Dermis blood vessel endothelial cell (primary cell): ENCODE data around the gene KRTAP12-3. TPM values are rescaled to one million over a fixed set of nuclear protein-coding genes. Genes with fewer than 3 reads are reported as not detected.
"Not testable (repeated sequence)": the region's sequence is repeated elsewhere in the genome, so short reads cannot be mapped to it uniquely, and the experiment has no call there.

Experiments
- DNase-seq: peaks from one replicate; pipeline ENCODE4 v3.0.0; 2010
- total RNA-seq: library from RNA; depleted of rRNA; stranded (reverse); fragments of >200 nt; gene quantifications from 2 replicates; pipeline ENCODE4 v1.2.3, GENCODE V29; 2014

KRTAP12-3 gene
- total RNA-seq, 1 donor from 2014 or later, result not detected

DNA sequence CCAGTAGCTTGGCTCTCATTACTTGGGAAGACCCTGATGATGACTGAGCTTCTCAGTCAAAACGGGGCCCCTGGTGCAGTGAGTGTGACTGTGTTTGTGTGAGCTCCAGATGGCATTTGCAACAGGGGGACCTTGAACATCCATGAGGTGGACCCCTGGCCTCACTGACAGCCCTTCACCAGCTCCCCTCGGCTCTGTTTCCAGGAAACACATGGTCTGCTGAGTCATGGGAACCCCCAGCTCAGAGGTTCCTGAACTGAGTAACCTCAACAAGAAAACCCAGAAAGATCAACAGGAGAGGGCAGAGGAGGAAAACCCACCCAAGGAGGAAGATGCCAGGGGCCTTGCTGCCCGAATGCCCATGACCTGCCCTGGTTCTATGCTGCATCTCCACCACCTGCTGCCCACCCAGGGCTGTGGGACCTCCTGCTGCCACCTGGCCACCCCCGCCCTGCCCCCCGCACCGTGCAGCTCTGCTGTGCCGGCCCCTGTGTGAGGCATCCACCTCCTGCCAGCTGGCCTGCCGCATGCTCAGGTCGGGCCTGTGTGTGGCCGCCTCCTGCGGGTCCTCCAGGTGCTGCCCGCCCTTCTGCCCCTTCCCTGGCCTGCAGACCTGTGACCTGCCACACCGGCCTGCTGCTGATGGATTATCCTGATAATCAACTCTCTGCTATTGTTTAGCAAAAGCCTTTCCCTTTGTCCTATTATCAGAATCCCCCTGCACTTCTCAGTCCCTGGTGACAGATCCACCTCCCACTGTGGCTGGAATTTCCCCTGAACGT is 28.5 kb downstream of the KRTAP12-3 start:
- peak; percentile 11 for DNase-seq

DNA sequence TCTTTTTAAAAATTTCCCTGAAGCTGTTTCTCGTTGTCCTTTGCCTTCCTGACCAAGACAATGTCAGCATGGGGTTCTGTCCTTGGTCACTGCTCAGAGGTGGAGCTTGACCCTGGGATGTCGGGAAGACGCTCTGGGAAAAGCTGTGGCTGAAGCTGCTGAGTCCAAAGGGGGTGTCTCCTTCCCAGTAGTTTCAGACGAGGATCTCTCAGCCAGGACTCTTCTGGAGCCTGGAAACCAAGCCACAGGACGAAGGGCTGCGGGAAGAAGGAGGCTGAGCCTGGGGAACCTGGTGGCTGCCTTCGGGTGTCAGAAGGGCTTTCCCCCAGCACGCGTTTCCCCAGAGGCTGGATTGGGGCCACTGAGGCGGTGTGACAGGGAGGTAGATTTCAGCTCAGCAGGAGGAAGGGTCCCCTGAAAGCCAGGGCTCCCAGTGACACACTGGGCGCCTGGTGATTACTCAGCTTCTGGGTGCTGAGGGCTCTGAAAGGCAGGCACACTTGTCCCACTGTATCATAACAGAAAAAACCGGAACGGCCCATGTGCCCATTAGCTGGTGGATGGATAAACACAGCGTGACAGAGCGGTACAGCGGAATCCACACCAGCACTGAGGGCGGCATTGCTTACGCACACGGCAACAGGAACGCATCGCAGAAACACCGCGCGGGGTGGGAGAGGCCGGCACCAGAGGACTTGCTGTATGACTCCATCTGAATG is 29.3 kb downstream of the KRTAP12-3 start:
- DNase-seq, result no peak

DNA sequence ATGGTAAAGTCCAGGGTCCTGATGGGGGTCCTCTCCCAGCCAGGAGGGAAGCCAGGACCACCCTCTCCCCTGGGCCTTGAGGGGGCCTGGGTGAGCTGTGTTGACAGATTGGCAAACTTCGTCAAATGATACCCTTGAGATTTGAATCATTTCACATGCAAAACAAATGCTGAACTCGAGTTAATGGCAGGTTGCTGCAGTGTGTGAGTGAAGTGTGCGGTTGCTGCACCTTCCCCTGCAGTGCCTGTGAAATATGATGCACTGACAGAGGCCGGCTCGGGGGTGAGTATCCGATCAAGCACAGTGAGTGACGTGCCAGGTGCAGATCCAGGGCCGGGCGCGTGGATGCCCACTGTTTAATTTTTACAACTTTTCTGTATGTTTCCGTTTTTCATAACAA is 29.9 kb downstream of the KRTAP12-3 start:
- DNase-seq, result no peak

DNA sequence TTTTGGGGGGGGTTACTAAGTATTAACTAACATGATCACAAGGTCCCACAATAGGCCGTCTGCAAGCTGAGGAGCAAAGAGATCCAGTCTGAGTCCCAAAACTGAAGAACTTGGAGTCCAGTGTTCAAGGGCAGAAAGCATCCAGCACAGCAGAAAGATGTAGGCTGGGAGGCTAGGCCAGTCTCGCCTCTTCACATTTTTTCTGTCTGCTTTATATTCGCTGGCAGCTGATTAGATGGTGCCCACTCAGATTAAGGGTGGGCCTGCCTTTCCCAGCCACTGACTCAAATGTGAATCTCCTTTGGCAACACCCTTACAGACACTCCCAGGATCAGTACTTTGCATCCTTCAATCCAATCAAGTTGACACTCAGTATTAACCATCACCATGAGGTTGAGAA is 32.0 kb downstream of the KRTAP12-3 start:
- DNase-seq, result not testable (repeated sequence)

DNA sequence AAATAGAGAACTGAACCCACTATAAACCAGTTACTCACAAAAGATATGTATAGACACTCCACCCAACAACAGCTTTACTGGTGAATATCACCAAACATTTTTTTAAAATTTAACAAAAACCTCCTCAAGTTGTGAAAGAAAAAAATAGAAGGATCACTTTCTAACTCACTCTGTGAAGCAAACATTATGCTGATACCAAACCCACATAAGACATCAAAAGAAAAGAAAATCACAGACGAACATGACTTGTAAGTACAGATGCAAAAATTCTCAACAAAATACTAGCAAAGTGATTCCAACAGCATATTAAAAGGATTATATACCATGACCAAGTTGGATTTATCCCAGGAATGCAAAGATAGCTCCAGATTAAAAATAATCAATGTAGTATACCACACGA is 34.0 kb downstream of the KRTAP12-3 start:
- no peak for DNase-seq

DNA sequence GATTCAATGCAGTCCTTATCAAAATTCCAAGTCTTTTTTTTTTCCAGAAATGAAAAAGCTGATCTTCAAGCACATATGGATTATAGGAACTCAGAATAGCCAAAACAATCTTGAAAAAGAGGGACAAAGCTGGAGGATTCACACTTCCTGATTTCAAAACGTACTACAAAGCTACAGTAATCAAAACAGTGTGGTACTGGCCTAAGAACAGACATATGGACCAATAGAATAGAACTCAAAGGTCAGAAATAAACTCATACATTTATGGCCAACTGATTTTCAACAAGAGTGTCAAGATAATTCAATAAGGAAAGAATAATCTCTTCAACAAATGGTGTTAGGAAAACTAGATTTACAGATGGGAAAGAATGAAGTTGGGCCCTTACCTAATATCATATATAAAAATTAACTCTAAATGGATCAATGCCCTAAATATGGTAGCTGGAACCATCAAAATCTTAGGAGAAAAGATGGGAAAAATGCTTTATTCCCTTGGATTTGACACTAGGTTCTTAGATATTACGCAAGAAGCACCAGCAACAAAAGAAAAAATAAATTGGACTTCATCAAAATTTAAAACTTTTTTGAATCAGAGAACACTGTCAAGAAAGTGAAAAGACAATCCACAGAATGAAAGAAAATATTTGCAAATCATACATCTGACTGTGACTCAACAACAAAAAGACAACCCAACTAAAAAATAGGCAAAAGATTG is 35.2 kb downstream of the KRTAP12-3 start:
- DNase-seq, result no peak

DNA sequence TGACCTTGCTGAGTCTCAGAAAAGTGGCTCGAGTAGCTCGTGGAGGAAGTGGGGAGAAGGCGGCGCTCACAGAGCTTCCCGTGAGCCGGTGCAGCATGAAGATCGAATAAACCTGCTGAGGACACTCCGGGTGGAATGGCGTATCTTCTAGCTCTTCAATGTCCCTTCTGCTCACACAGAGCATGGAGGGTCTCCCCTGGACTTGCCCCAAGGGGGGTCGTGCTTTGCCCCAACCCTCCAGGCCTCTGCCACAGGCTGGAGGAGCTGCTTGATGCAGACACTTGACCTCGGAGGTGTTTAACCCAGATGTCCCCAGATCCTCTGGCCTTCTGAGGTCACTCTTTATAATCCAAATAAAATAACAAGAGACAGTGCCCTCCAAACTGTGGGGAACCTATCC is 37.0 kb downstream of the KRTAP12-3 start:
- no peak for DNase-seq

DNA sequence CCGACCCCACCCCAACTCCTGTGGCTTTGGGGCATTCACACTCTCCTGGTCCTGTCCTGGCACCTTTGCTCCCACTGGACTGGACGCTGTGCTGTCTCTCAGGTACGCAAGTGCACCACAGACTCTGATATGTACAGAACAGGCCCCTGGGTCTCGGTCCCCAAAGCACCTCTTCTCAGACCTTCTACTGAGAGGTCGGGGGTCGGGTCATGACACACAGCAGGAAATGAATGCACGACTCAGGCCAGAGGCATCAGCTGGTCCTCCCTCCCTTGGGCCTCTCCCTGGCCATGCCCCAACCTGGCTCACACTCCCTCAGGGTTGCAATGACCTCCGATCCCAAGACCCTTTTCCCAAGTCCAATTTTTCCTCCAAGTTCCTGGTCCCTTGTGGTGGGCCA is 37.5 kb downstream of the KRTAP12-3 start:
- DNase-seq, result no peak

DNA sequence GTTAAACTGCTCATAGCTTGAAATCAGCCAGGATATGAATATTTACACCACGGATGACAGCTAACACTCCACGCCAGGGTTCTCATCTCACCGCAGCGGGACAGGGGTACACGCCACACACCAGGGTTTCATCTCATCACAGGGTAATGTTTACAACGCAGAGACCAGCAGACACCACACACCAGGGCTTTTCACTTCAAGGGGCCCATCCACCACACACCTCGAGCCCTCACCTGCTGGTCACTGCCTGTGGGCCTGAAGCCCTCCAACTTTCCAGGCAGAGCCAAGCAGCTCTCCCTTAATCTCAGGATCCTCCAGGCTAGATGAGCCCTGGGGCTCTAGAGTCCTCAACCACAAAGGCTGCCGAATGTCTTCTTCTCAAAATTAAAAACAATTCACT is 37.9 kb downstream of the KRTAP12-3 start:
- DNase-seq, result no peak

DNA sequence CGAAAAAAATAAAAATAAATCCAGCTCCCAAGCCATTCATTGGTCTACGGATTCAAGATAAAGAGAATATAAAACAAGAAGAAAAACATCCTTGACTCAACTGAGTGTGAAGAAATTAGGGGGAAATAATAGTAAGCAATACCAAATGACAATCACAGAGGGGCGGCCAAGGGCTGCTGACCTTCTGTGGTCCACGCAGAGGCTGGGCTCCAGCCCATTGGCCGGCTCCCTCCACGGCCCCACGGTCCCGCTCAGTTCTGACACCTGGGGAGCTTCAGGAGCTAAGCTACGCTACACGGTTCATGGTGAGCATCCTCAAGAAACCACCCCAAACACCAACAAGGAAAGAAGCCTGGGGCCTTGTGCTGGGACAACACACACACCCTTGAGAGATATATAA is 38.8 kb downstream of the KRTAP12-3 start:
- DNase-seq, result no peak

DNA sequence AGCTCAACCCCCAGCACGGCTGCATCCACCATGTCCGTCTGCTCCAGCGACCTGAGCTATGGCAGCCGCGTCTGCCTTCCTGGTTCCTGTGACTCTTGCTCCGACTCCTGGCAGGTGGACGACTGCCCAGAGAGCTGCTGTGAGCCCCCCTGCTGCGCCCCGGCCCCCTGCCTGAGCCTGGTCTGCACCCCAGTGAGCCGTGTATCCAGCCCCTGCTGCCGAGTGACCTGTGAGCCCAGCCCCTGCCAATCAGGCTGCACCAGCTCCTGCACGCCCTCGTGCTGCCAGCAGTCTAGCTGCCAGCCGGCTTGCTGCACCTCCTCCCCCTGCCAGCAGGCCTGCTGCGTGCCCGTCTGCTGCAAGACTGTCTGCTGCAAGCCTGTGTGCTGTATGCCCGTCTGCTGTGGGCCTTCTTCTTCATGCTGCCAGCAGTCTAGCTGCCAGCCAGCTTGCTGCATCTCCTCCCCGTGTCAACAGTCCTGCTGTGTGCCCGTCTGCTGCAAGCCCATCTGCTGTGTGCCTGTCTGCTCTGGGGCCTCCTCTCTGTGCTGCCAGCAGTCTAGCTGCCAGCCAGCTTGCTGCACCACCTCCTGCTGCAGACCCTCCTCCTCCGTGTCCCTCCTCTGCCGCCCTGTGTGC is 39.6 kb downstream of the KRTAP12-3 start, which contains the start of gene KRTAP10-12:
Gene KRTAP10-12 (plus strand): TSS at position 1 of the 639 bp plus-strand sequence. CDS start 30 bp downstream, at position 31.
- not testable (repeated sequence) for DNase-seq

DNA sequence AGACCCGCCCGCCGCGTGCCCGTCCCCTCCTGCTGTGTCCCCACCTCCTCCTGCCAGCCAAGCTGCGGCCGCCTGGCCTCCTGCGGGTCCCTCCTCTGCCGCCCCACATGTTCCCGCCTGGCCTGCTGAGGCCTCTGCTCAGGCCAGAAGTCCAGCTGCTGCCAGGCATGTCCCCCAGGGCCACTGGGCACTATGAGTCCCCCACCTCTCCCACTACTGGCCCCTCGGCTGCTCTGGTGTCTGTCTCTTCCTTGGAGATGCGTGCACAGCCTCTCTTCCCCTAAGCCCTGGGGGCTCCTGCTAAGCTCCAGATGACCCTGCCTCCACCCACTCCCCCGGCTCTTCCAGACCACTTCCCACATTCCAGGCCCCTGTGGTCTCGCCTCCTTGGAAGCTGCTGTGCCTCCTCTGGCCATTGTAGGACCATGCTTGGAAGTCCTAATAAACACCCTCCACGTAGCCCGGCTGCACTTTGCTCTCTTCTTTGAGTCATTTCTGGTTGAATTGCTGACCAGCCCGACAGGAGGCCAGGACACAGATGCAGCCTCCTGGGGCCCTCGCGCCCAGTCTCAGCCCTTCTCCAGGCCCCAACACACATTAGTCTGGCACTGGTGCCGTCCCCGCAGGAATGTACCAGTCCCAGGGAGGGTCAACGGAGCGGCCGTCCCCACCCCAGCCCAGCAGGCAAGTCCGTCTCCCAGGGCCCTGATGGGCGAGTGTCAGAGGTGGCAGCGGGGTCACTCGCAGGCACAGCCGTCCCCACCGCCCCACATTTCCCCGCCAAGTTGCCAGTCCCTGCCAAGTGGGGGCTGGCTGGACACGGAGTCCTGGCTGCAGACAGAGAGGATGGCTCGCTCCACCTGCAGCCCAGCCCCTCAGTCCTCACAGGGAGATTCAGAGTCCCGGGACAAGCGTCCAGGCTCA is 40.3 kb downstream of the KRTAP12-3 start:
- no peak for DNase-seq

DNA sequence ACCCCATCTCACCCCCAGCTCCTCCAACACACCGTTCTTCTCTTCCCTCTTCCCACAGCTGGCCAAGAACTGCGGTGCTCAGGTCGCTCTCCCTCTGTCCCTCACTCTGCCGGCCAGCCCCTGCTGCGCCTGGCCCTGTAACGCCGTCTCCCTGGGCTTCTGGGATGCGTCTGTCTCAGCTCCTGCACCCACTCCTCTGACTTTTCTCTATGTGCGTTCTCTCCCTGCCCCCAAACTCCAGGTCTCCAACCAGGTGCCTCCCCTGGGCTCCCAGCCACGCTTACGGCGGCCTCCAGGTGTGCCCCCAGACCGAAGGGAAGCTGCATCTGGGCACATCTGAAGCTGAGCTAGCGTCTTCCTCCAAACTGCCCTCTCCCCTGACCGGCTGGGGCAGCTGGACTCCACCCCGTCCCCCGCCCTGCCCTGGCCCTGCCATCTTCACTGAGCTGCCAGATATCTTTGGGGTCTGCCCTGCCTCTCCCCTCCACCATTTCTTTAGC is 41.8 kb downstream of the KRTAP12-3 start:
- no peak for DNase-seq

DNA sequence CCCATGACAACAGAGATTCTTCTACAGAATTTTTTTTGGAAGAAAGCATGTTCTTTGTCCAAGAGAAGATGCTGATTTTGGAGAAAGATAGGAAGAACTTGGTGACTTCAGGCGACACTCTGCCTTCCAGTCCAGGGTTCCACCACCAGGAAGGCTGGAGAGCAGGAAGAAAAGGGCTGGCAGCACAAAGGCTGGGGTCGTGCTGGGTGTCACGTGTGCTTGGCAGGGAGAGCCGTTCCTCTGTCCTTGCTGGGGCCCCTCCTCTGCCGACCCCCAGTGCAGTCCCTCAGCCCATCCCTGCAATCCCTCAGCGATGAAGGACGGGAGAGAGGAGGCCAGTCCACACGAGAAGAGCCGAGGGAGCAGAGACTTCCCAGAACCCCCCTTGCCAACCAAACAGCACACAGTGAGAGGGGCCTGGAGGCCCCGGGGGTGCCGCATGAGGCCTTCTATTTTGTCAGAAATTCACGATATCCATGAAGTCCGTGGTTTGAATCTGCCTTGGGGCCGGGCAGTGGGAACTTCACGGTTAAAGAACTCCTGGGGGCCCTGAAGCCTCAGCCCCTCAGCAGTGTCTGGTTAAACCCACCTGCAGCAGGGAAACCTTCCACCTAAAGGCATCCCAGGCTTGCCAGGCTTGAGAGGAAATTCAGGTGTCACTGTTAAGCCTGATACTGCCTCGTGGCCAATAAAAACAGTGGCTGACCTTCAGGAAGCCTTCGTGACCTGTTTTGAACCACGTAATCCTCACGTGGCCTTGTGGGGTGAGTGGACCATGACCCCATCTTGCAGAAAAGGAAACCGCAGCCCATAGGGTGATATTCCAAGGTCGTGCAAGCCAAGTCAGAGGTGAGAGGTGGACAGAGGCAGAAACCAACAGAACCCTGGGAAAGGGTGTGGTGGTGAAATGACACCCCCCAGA is 42.6 kb downstream of the KRTAP12-3 start:
- DNase-seq, result no peak

DNA sequence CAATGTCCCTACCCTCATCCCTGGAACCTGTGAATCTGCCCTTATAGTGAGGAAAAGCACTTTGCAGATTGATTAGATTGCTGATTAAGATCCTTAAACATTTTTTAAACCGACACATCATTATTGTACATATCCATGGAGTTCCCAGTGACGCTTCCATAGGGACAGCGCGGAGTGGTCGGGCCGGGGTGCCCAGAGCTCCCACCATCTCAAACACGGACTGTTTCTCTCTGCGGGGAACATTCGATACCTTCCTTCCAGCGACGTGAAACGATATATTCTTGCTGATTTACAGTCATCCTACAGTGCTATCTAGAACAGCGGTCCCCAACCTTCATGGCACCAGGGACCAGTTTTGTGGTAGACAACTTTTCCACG is 43.3 kb downstream of the KRTAP12-3 start:
- no peak for DNase-seq

DNA sequence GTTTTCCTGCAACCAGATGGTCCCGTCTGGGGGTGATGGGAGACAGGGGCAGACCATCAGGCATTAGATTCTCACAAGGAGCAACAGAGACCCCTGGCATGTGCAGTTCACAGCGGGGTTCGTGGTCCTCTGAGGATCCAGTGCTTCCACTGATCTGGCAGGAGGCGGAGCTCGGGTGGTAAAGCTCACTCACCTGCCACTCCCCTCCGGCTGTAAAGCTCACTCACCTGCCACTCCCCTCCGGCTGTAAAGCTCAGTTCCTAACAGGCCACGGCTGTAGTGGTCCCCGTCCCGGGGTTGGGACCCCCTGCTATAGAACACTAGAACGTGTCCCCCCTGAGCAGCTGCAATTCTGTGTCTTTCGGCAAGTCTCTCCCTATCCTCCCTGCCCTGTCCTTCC is 43.8 kb downstream of the KRTAP12-3 start:
- no peak for DNase-seq

DNA sequence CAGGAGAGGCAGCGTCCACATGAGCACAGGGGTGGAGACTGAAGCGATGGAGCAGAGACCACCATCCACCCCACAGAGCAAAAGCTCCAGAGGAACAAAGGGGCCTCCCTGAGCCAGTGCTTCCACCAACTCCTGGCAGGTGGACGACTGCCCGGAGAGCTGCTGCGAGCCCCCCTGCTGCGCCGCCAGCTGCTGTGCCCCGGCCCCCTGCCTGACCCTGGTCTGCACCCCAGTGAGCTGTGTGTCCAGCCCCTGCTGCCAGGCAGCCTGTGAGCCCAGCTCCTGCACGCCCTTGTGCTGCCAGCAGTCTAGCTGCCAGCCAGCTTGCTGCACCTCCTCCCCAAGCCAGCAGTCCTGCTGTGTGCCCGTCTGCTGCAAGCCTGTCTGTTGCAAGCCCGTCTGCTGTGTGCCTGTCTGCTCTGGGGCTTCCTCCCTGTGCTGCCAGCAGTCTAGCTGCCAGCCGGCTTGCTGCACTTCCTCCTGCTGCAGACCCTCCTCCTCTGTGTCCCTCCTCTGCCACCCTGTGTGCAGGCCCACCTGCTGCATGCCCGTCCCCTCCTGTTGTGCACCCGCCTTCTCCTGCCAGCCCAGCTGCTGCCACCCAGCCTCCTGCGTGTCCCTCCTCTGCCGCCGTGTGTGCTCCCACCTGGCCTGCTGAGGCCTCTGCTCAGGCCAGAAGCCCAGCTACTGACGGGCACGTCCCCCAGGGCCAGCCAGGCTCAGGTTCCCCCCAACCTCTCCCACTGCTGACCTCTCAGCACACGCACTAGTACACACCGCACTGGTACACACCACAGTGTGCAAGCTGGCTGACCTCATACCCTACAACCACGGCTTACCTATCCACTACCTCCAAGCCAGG is 44.6 kb downstream of the KRTAP12-3 start:
- DNase-seq, result no peak

DNA sequence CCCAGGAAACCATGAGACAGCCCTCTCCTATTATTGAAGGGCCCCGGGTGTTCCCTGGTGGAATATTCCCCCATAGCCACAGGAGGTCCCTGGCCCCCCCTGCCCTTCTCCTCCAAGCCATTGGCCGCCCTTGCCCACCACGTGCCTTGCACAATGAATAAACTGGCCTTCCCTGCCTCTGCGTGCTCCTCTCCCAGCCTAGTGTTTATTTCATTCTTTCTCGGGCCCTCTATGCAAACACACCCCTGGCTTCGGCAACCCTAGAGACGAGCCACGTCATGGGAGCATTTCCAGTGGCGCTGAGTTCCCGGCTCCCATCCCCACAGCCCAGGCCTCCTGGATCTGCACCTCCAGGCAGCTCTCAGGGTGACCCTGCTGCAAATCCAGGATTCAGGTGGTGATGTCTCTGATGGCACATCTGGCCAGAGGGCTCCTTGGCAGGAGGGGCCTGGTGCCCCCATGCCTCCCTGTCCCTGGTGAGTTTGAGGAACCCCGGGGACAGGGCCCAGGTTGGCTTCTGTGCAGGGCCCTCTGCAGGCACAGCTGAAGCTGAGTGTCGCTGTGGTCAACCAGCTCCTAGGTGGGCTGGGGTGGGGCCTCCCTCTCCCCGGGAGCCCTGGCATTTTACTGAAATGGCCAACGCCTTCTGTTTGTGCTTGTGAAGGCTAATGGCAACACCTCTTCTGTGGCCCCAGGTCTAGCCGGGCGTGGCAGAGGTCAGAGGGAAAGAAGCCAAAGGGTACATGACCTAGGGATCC is 45.4 kb downstream of the KRTAP12-3 start:
- DNase-seq, result no peak
